DOHH2 (cell line): ENCODE measurements around the gene DCLK2.

ENCODE experiments used
- H3F3A ChIP-seq: fragments of 200-600 bp; sonication (generic), shearing (Covaris generic); 2 replicates; pipeline ENCODE4 v1.6.0; 2016; ENCODE audit warnings: antibody characterized with exemption, mild to moderate bottlenecking; ENCODE audit not compliant: control insufficient read depth, insufficient read depth
- H3K27ac ChIP-seq: fragments of 200-600 bp; sonication (generic); 2 replicates; pipeline ENCODE4 v1.5.1; 2014; ENCODE audit warnings: low read depth, mild to moderate bottlenecking, low read length, moderate library complexity
- H3K27me3 ChIP-seq: fragments of 200-600 bp; sonication (generic); 2 replicates; pipeline ENCODE4 v1.6.1; 2014; ENCODE audit warnings: mild to moderate bottlenecking, low read length, mixed read lengths; ENCODE audit not compliant: control insufficient read depth
- H3K36me3 ChIP-seq: fragments of 200-600 bp; sonication (generic); 2 replicates; pipeline ENCODE4 v1.6.1; 2014; ENCODE audit warnings: mild to moderate bottlenecking, low read length, moderate library complexity, mixed read lengths; ENCODE audit not compliant: control insufficient read depth
- H3K4me1 ChIP-seq: fragments of 200-600 bp; sonication (generic); 2 replicates; pipeline ENCODE4 v1.6.1; 2014; ENCODE audit warnings: mild to moderate bottlenecking, low read length, mixed read lengths; ENCODE audit not compliant: control insufficient read depth
- H3K4me2 ChIP-seq: fragments of 200-600 bp; sonication (generic); 2 replicates; pipeline ENCODE4 v1.6.0; 2014; ENCODE audit warnings: mild to moderate bottlenecking, low read length, moderate library complexity
- H3K4me3 ChIP-seq: fragments of 200-600 bp; sonication (generic); 2 replicates; pipeline ENCODE4 v1.5.1; 2014; ENCODE audit warnings: mild to moderate bottlenecking, low read length, mixed read lengths
- H3K79me2 ChIP-seq: fragments of 200-600 bp; sonication (generic); 2 replicates; pipeline ENCODE4 v1.6.1; 2014; ENCODE audit warnings: mild to moderate bottlenecking, low read length, mixed read lengths; ENCODE audit not compliant: control insufficient read depth
- H3K9me2 ChIP-seq: fragments of 200-600 bp; sonication (generic); replicated peaks from 2 replicates; pipeline ENCODE4 v1.6.1; 2014; ENCODE audit warnings: mild to moderate bottlenecking, low read length, mixed read lengths; ENCODE audit not compliant: control insufficient read depth
- H3K9me3 ChIP-seq: fragments of 200-600 bp; sonication (generic); 2 replicates; pipeline ENCODE4 v1.6.1; 2014; ENCODE audit warnings: antibody characterized with exemption, low read length, mixed read lengths; ENCODE audit not compliant: control insufficient read depth, insufficient read depth
- H4K20me1 ChIP-seq: fragments of 200-600 bp; sonication (generic); 2 replicates; pipeline ENCODE4 v1.6.0; 2014; ENCODE audit warnings: low read depth, mild to moderate bottlenecking, antibody characterized with exemption, low read length, moderate library complexity; ENCODE audit not compliant: control insufficient read depth, insufficient read depth
- CTCF ChIP-seq: fragments of 200-600 bp; sonication (generic); IDR thresholded peaks from one replicate; pipeline ENCODE4 v1.5.1; 2014; ENCODE audit warnings: antibody characterized with exemption, mild to moderate bottlenecking, low read depth, low read length; ENCODE audit not compliant: poor library complexity, severe bottlenecking
- EZH2phosphoT487 ChIP-seq: fragments of 200-600 bp; sonication (generic); IDR thresholded peaks from 2 replicates; pipeline ENCODE4 v1.6.1; 2017; ENCODE audit warnings: borderline replicate concordance, mild to moderate bottlenecking, antibody characterized with exemption, low read length, moderate library complexity, mixed read lengths

The DCLK2 gene

GRCh38 chr4:150283689-150284088 lies 205.4 kb downstream of the DCLK2 start:
- no peaks in the 10 kb centered on the region for H3K4me1 ChIP-seq
- H3K9me3 ChIP-seq: no peaks in the 10 kb centered on the region
- no peaks in the 10 kb centered on the region for H4K20me1 ChIP-seq
- H3K27me3 ChIP-seq: no peaks in the 10 kb centered on the region
- no peaks in the 10 kb centered on the region for H3K79me2 ChIP-seq
- H3K4me3 ChIP-seq: no peak overlapping the region
- no peak overlapping the region for H3K27ac ChIP-seq
- H3K4me2 ChIP-seq: no peak overlapping the region
- no peak for TF ChIP-seq EZH2phosphoT487
- no peak for TF ChIP-seq CTCF
- no peaks in the 10 kb centered on the region for H3F3A ChIP-seq
- H3K9me2 ChIP-seq: no peaks in the 10 kb centered on the region
- 0 out of 2 replicates have a peak, but pooled peaks cover 2% of the 10 kb centered on the region for H3K36me3 ChIP-seq

GRCh38 chr4:150286656-150287055 lies 208.4 kb downstream of the DCLK2 start:
- no peak overlapping the region for H3K4me2 ChIP-seq
- TF ChIP-seq EZH2phosphoT487 (no peak), CTCF (no peak)

GRCh38 chr4:150289198-150289597 lies 211.0 kb downstream of the DCLK2 start:
- H3K27me3 ChIP-seq: no peaks in the 10 kb centered on the region
- 0 out of 2 replicates have a peak, but pooled peaks cover 2% of the 10 kb centered on the region for H3K36me3 ChIP-seq
- H3K9me2 ChIP-seq: no peaks in the 10 kb centered on the region
- no peak overlapping the region for H3K27ac ChIP-seq
- H3K4me2 ChIP-seq: no peak overlapping the region
- no peaks in the 10 kb centered on the region for H3F3A ChIP-seq
- H3K79me2 ChIP-seq: no peaks in the 10 kb centered on the region
- no peaks in the 10 kb centered on the region for H3K9me3 ChIP-seq
- H3K4me3 ChIP-seq: no peak overlapping the region
- TF ChIP-seq CTCF (no peak), EZH2phosphoT487 (no peak)
- H3K4me1 ChIP-seq: no peaks in the 10 kb centered on the region
- no peaks in the 10 kb centered on the region for H4K20me1 ChIP-seq

More at GRCh38 chr4:150286656-150287055, 208.4 kb downstream of the DCLK2 start:
- H3K4me3 ChIP-seq: no peak overlapping the region
- no peaks in the 10 kb centered on the region for H3K9me3 ChIP-seq
- H3K79me2 ChIP-seq: no peaks in the 10 kb centered on the region
- no peaks in the 10 kb centered on the region for H3F3A ChIP-seq
- H3K9me2 ChIP-seq: no peaks in the 10 kb centered on the region
- H3K36me3 ChIP-seq: 0 out of 2 replicates have a peak, but pooled peaks cover 2% of the 10 kb centered on the region
- H3K27ac ChIP-seq: no peak overlapping the region
- no peaks in the 10 kb centered on the region for H4K20me1 ChIP-seq
- H3K4me1 ChIP-seq: no peaks in the 10 kb centered on the region
- H3K27me3 ChIP-seq: no peaks in the 10 kb centered on the region

- H3K4me2 ChIP-seq: no peak overlapping the region
- H3F3A ChIP-seq: no peaks in the 10 kb centered on the region
- H3K4me3 ChIP-seq: no peak overlapping the region
- H3K36me3 ChIP-seq: 0 out of 2 replicates have a peak, but pooled peaks cover 2% of the 10 kb centered on the region
- H3K27ac ChIP-seq: no peak overlapping the region
- TF ChIP-seq CTCF (no peak), EZH2phosphoT487 (no peak)
- H3K79me2 ChIP-seq: no peaks in the 10 kb centered on the region
- no peaks in the 10 kb centered on the region for H3K9me2 ChIP-seq
- no peaks in the 10 kb centered on the region for H4K20me1 ChIP-seq
- H3K4me1 ChIP-seq: no peaks in the 10 kb centered on the region
- H3K27me3 ChIP-seq: no peaks in the 10 kb centered on the region
- no peaks in the 10 kb centered on the region for H3K9me3 ChIP-seq
Measured at GRCh38 chr4:150289881-150290280, 211.6 kb downstream of the DCLK2 start.
